ENCODE data around the gene TMPRSS11D. TPM values are rescaled to one million over a fixed set of nuclear protein-coding genes. Genes with fewer than 3 reads are reported as not detected.

The TMPRSS11D gene
- total RNA-seq, 1 experiment from 2014 or later: not detected

DNA sequence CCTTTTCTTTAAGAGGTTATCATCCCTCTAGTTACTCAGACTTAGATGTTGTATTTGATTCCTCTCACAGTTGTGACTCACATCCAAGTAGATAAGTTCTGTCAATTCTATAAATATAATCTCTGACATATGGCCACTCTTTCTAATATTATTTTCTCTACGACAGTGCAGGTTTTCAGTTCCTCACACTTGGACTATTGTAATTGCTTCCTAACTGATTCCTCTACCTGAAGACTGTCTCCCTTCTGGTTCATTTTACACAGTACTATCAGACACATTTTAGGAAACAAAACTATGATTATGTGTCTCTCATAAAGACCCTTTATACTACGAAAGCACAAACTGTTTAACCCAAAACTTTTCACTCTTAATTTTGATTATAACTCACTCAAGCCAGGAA is 98.3 kb downstream of the TMPRSS11D start:
- POLR2A ChIA-PET (ENCODE audit: unreplicated experiment): no interaction called here
- no peaks in the 10 kb centered on the region for H3K36me3 ChIP-seq (ENCODE audit: low read depth, low read length)
- no peaks in the 10 kb centered on the region for H3K79me2 ChIP-seq (ENCODE audit: low read length)
- H3K4me2 ChIP-seq (ENCODE audit: low read length): no peak overlapping the region
- no peaks in the 10 kb centered on the region for H3K9me2 ChIP-seq (replicated peaks; ENCODE audit: low read length)
- no peak overlapping the region for H3K9ac ChIP-seq (ENCODE audit: low read length)
- DNase-seq (no peak), ATAC-seq (no peak)
- H2AFZ ChIP-seq (ENCODE audit: low read length): no peak overlapping the region
- no peaks in the 10 kb centered on the region for H4K20me1 ChIP-seq (ENCODE audit: low read length)
- BruUV-seq (replicated peaks): no TSS peak
- no peaks in the 10 kb centered on the region for H3F3A ChIP-seq (ENCODE audit: low read length, unreplicated experiment)
- H3K4me3 ChIP-seq (ENCODE audit: low read length): no peak overlapping the region
- H3K4me1 ChIP-seq (ENCODE audit: insufficient read depth, low read length): peaks cover 7% of the 10 kb centered on the region; the same call in 1 of the 2 replicates
- intact Hi-C loops (cut with micrococcal nuclease): no loop called here
- H3K9me3 ChIP-seq (ENCODE audit: low read length): no peaks in the 10 kb centered on the region
- no peak overlapping the region for H3K27ac ChIP-seq (ENCODE audit: low read length)
- CTCF ChIA-PET: no interaction called here
- TF ChIP-seq, protein P1, sequence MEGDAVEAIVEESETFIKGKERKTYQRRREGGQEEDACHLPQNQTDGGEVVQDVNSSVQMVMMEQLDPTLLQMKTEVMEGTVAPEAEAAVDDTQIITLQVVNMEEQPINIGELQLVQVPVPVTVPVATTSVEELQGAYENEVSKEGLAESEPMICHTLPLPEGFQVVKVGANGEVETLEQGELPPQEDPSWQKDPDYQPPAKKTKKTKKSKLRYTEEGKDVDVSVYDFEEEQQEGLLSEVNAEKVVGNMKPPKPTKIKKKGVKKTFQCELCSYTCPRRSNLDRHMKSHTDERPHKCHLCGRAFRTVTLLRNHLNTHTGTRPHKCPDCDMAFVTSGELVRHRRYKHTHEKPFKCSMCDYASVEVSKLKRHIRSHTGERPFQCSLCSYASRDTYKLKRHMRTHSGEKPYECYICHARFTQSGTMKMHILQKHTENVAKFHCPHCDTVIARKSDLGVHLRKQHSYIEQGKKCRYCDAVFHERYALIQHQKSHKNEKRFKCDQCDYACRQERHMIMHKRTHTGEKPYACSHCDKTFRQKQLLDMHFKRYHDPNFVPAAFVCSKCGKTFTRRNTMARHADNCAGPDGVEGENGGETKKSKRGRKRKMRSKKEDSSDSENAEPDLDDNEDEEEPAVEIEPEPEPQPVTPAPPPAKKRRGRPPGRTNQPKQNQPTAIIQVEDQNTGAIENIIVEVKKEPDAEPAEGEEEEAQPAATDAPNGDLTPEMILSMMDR (conservative IDR thresholded peaks at IDR 0.05; ENCODE audit: low read depth, low read length): no peak
- TF ChIP-seq EZH2phosphoT487 (IDR thresholded peaks at IDR 0.05; ENCODE audit: borderline replicate concordance, low read length) (no peak), EZH2 (IDR thresholded peaks at IDR 0.05; ENCODE audit: low read length, unreplicated experiment) (no peak)
- no peaks in the 10 kb centered on the region for H3K27me3 ChIP-seq (ENCODE audit: low read length)

DNA sequence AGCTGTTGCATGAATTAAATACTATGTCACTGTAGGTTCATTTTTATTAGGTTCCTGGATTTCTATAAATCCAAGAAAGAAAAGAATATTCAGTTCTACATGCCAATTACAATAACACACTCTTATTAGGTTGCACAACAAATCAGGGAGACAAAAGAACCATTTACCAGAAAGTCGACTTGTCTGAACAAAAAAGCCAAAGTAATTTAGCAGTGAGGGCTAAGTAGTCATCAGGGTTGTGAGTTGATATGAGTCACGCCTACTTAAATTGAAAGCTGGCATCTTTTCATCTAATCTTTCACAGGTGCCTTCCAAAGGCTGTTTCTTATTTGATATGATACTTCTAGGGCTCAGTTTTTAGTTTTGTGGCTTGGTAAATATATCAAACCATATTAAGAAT is 104.2 kb downstream of the TMPRSS11D start:
- Histone ChIP-seq H3K9ac (ENCODE audit: low read length) (no peak overlapping the region), H3F3A (ENCODE audit: low read length, unreplicated experiment) (no peaks in the 10 kb centered on the region), H3K4me3 (ENCODE audit: low read length) (no peak overlapping the region), H3K79me2 (ENCODE audit: low read length) (no peaks in the 10 kb centered on the region), H3K27me3 (ENCODE audit: low read length) (no peaks in the 10 kb centered on the region), H4K20me1 (ENCODE audit: low read length) (no peaks in the 10 kb centered on the region), H3K4me2 (ENCODE audit: low read length) (no peak overlapping the region), H3K9me3 (ENCODE audit: low read length) (no peaks in the 10 kb centered on the region), H3K36me3 (ENCODE audit: low read depth, low read length) (no peaks in the 10 kb centered on the region), H2AFZ (ENCODE audit: low read length) (no peak overlapping the region), H3K9me2 (replicated peaks; ENCODE audit: low read length) (no peaks in the 10 kb centered on the region), H3K27ac (ENCODE audit: low read length) (no peak overlapping the region), H3K4me1 (ENCODE audit: insufficient read depth, low read length) (no peaks in the 10 kb centered on the region)
- ChIA-PET CTCF (interaction anchor here (0.8 kb wide), 1 partner anchor 33 kb away, joined by 6 read pairs; no protein-coding TSS in a partner anchor), POLR2A (ENCODE audit: unreplicated experiment) (no interaction called here)
- TF ChIP-seq EZH2 (IDR thresholded peaks at IDR 0.05; ENCODE audit: low read length, unreplicated experiment): no peak
- TF ChIP-seq, protein P1 (conservative IDR thresholded peaks at IDR 0.05; ENCODE audit: low read depth, low read length): no peak
- no peak for TF ChIP-seq EZH2phosphoT487 (IDR thresholded peaks at IDR 0.05; ENCODE audit: borderline replicate concordance, low read length)
- DNase-seq: peak; percentile 67
- ATAC-seq: peak; percentile 89
- intact Hi-C loops (cut with micrococcal nuclease): no loop called here
- BruUV-seq (replicated peaks): no TSS peak

DNA sequence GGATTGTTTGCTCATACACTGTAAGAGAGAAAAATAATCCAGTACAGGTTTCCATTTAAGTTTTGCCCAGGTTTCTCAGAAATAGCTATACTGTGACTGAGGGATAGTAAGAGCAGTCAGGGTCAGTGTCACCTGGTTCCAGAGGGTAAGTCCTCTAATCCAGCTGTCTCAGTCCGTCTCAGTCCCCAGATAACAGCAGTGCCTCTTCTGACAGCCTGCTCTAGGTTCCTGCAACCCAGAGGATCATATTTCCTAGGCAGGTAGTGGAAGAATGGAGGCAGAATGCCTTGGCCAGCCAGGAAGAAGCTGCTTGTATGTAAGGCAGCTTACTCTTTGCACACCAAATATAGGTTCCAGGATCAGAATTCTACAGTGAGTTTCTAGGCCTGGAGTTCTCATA is 107.1 kb downstream of the TMPRSS11D start:
- Histone ChIP-seq H3K36me3 (ENCODE audit: low read depth, low read length) (no peaks in the 10 kb centered on the region), H3K27me3 (ENCODE audit: low read length) (no peaks in the 10 kb centered on the region), H4K20me1 (ENCODE audit: low read length) (no peaks in the 10 kb centered on the region), H3K9ac (ENCODE audit: low read length) (no peak overlapping the region), H3K79me2 (ENCODE audit: low read length) (no peaks in the 10 kb centered on the region), H3K27ac (ENCODE audit: low read length) (no peak overlapping the region), H3F3A (ENCODE audit: low read length, unreplicated experiment) (no peaks in the 10 kb centered on the region), H2AFZ (ENCODE audit: low read length) (no peak overlapping the region), H3K4me1 (ENCODE audit: insufficient read depth, low read length) (no peaks in the 10 kb centered on the region), H3K4me3 (ENCODE audit: low read length) (no peak overlapping the region), H3K4me2 (ENCODE audit: low read length) (no peak overlapping the region), H3K9me2 (replicated peaks; ENCODE audit: low read length) (no peaks in the 10 kb centered on the region), H3K9me3 (ENCODE audit: low read length) (no peaks in the 10 kb centered on the region)
- BruUV-seq (replicated peaks): no TSS peak
- TF ChIP-seq EZH2 (IDR thresholded peaks at IDR 0.05; ENCODE audit: low read length, unreplicated experiment): no peak
- TF ChIP-seq, protein P1 (conservative IDR thresholded peaks at IDR 0.05; ENCODE audit: low read depth, low read length): no peak
- ChIA-PET CTCF (no interaction called here), POLR2A (ENCODE audit: unreplicated experiment) (no interaction called here)
- no peak for DNase-seq
- intact Hi-C loops (cut with micrococcal nuclease): no loop called here
- ATAC-seq: no peak

Other genes starting within 250 kb of the TMPRSS11D start
- gene UBA6, start 182.8 kb downstream of the TMPRSS11D start, total RNA-seq (2014; rRNA removed): 94.6 and 107 TPM in 2 replicates
- gene GNRHR, start 129.6 kb downstream of the TMPRSS11D start, total RNA-seq (2014; rRNA removed): not detected in 2 replicates
- not detected in 2 replicates for gene TMPRSS11A, start 79.5 kb upstream of the TMPRSS11D start, total RNA-seq (2014; rRNA removed)
- gene TMPRSS11F, start 245.9 kb upstream of the TMPRSS11D start, total RNA-seq (2014; rRNA removed): not detected in 2 replicates